Lung (tissue), 12 donors: ENCODE data around the gene CCDC102A. TPM values are rescaled to one million over a fixed set of nuclear protein-coding genes. Genes with fewer than 3 reads are reported as not detected.

Experiments
- ATAC-seq: fragments of 200-7000 bp; cut with Tn5 transposase; one replicate; pipeline ENCODE4 v1.9.1; 2020; ENCODE audit warnings: moderate number of reproducible peaks; ENCODE audit not compliant: insufficient read depth, low FRiP score
- DNase-seq, 3 donors: peaks; one replicate each; pipeline ENCODE4 v3.0.0-alpha.2; 2013 to 2017
- H3K27ac ChIP-seq, 2 donors: one replicate each; pipeline ENCODE4 v1.5.1; 2013; ENCODE audit warnings: mild to moderate bottlenecking in 2 of 2, moderate library complexity in 2 of 2, control low read depth in 1 of 2, inconsistent platforms in 1 of 2, low read depth in 1 of 2, low read length in 1 of 2
- H3K27me3 ChIP-seq, 3 donors: one replicate each; pipeline ENCODE4 v1.5.1; 2013; ENCODE audit warnings: low read length in 2 of 3; ENCODE audit not compliant: control insufficient read depth in 3 of 3, insufficient read depth in 3 of 3
- H3K36me3 ChIP-seq, 4 donors: one replicate each; pipeline ENCODE4 v1.5.1; 2013; ENCODE audit warnings: low read length in 4 of 4, mild to moderate bottlenecking in 1 of 4, moderate library complexity in 1 of 4; ENCODE audit not compliant: control insufficient read depth in 4 of 4, insufficient read depth in 4 of 4
- H3K4me1 ChIP-seq, 5 donors: one replicate each; pipeline ENCODE4 v1.5.1; 2013; ENCODE audit warnings: low read length in 5 of 5, mild to moderate bottlenecking in 2 of 5, moderate library complexity in 1 of 5; ENCODE audit not compliant: control insufficient read depth in 5 of 5, insufficient read depth in 5 of 5
- H3K4me3 ChIP-seq: one replicate; pipeline ENCODE4 v1.5.1; 2013; ENCODE audit warnings: mild to moderate bottlenecking, control low read depth, moderate library complexity
- H3K9ac ChIP-seq, 2 donors: one replicate each; pipeline ENCODE4 v1.5.1; 2013; ENCODE audit warnings: low read length in 2 of 2, control low read depth in 1 of 2; ENCODE audit not compliant: insufficient read depth in 1 of 2
- H3K9me3 ChIP-seq, 4 donors: one replicate each; pipeline ENCODE4 v1.5.1; 2013; ENCODE audit warnings: low read length in 3 of 4, mild to moderate bottlenecking in 1 of 4, moderate library complexity in 1 of 4; ENCODE audit not compliant: control insufficient read depth in 4 of 4, insufficient read depth in 3 of 4
- WGBS, 2 donors: extraction: QIAGEN DNeasy Blood & Tissue Kit; methylation state at CpG; one replicate each; pipeline ENCODE4 v1.1.7; 2013; 5-methylcytosine and 5-hydroxymethylcytosine counted together
- polyA plus RNA-seq, 2 donors: library from polyadenylated mRNA; stranded (reverse); fragments of 200-250 nt; gene quantifications; one replicate each; pipeline ENCODE4 v1.2.1, GENCODE V29; 2013
- total RNA-seq, 2 donors: library from RNA; depleted of rRNA in 1 of 2; stranded (reverse); fragments of >200 nt in 1 of 2; gene quantifications; one replicate each; pipeline ENCODE4 v1.2.1, GENCODE V29; 2014 to 2021
- TF ChIP-seq, protein P1 (sequence below): IDR thresholded peaks from 2 replicates; pipeline ENCODE4 v1.5.1; 2012; ENCODE audit warnings: mild to moderate bottlenecking; ENCODE audit errors: control extremely low read depth, extremely low read depth
- donor health status: control.
- donor health status: control.
- donor health status: Bipolar disorder and iron deficiency.
- donor health status: healthy.
- donor health status: DM: yes; HTN: yes; CAD: no.

CCDC102A gene
- total and polyA plus RNA-seq, 4 donors = 3.6 to 14.0 (median 6.9) TPM

- ATAC-seq (no peak), DNase-seq (no peak)
- no peaks in the 10 kb centered on the region for H3K36me3 ChIP-seq
- no peaks in the 10 kb centered on the region for H3K4me1 ChIP-seq
- TF ChIP-seq, protein P1, sequence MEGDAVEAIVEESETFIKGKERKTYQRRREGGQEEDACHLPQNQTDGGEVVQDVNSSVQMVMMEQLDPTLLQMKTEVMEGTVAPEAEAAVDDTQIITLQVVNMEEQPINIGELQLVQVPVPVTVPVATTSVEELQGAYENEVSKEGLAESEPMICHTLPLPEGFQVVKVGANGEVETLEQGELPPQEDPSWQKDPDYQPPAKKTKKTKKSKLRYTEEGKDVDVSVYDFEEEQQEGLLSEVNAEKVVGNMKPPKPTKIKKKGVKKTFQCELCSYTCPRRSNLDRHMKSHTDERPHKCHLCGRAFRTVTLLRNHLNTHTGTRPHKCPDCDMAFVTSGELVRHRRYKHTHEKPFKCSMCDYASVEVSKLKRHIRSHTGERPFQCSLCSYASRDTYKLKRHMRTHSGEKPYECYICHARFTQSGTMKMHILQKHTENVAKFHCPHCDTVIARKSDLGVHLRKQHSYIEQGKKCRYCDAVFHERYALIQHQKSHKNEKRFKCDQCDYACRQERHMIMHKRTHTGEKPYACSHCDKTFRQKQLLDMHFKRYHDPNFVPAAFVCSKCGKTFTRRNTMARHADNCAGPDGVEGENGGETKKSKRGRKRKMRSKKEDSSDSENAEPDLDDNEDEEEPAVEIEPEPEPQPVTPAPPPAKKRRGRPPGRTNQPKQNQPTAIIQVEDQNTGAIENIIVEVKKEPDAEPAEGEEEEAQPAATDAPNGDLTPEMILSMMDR = no peak
- no peak overlapping the region for H3K4me3 ChIP-seq
- 90 to 91% methylated on average over 12 of the region's 12 CpGs for WGBS, 2 donors
- H3K9ac ChIP-seq = no peak overlapping the region
- H3K27me3 ChIP-seq = no peaks in the 10 kb centered on the region
- H3K9me3 ChIP-seq = peaks cover 0 to 2% (median 0%) of the 10 kb centered on the region in 4 donors
- H3K27ac ChIP-seq = no peak overlapping the region
Measured at GRCh38 chr16:57574086-57574485, 37.7 kb upstream of the CCDC102A start.

DNA sequence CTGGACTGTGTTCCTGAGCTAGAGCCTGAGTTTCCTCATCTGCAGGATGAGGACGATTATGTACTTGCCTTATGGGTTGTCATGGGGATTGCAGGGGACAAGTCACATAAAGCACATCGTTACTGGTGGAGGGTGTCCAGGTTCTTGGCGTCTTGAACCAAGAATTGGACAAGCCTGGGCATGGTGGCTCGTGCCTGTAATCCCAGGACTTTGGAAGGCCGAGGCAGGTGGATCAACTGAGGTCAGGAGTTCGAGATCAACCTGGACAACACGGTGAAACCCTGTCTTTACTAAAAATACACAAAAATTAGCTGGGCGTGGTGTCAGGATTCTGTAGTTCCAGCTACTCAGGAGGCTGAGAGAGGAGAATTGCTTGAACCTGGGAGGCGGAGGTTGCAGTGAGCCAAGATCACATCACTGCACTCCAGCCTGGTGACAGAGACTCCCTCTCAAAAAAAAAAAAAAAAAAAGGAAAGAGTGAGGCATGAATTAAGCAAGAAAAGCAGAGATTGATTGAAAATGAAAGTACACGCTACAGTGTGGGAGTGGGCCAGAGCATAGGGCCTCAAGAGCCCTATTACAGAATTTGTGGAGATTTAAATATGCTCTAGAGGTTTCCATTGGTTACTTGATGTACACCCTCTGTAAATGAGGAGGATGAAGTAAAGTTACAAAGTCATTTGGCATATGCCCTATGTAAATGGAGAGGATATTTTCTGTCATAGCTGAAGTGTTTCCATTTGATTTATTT, 36.8 kb upstream of the CCDC102A start:
- no peaks in the 10 kb centered on the region for H3K36me3 ChIP-seq
- TF ChIP-seq, protein P1 = no peak
- H3K4me3 ChIP-seq = no peak overlapping the region
- no peak overlapping the region for H3K9ac ChIP-seq
- no peak for ATAC-seq
- no peaks in the 10 kb centered on the region for H3K27me3 ChIP-seq
- no peak overlapping the region for H3K27ac ChIP-seq
- WGBS, 2 donors = 88 to 92% methylated on average over 10 of the region's 10 CpGs
- no peak for DNase-seq
- no peaks in the 10 kb centered on the region for H3K4me1 ChIP-seq
- H3K9me3 ChIP-seq = peaks cover 0 to 2% (median 0%) of the 10 kb centered on the region in 4 donors

GRCh38 chr16:57571098-57571497, 34.7 kb upstream of the CCDC102A start:
- DNase-seq = no peak
- ATAC-seq = no peak
- Histone ChIP-seq H3K36me3 (no peaks in the 10 kb centered on the region), H3K9me3 (peaks cover 0 to 2% (median 0%) of the 10 kb centered on the region in 4 donors), H3K4me1 (no peaks in the 10 kb centered on the region), H3K9ac (no peak overlapping the region), H3K4me3 (no peak overlapping the region), H3K27me3 (no peaks in the 10 kb centered on the region), H3K27ac (no peak overlapping the region)
- 89 to 96% methylated on average over 9 of the region's 9 CpGs for WGBS, 2 donors
- TF ChIP-seq, protein P1 = no peak
